ENCODE data around the gene TAMALIN.
"Not testable (repeated sequence)": the region's sequence is repeated elsewhere in the genome, so short reads cannot be mapped to it uniquely, and the experiment has no call there.

Gene TAMALIN

GRCh38 chr12:51976376-51977160, 30.2 kb upstream of the TAMALIN start:
- H3K4me1 ChIP-seq (ENCODE audit: control insufficient read depth, low read depth, low read length): peaks cover 32% of the 10 kb centered on the region
- no peak overlapping the region for H3K4ac ChIP-seq (ENCODE audit: low read depth, low read length)
- no peaks in the 10 kb centered on the region for H3K27me3 ChIP-seq (ENCODE audit: insufficient read depth, low read length, poor library complexity)
- no CpG with 5 or more reads among the region's 10 CpGs for WGBS (ENCODE audit: extremely low coverage, insufficient coverage, low lambda C conversion rate)
- no peak overlapping the region for H2BK15ac ChIP-seq (replicated peaks; ENCODE audit: low read depth)
- no peak overlapping the region for H3K18ac ChIP-seq (ENCODE audit: low read length)
- no peak overlapping the region for H4K5ac ChIP-seq (ENCODE audit: low read length)
- H3K79me1 ChIP-seq (ENCODE audit: low read length): peaks cover 12% of the 10 kb centered on the region
- no peak overlapping the region for H3K4me3 ChIP-seq (ENCODE audit: low read length)
- no peak overlapping the region for H2BK120ac ChIP-seq (ENCODE audit: low read depth, low read length)
- no peak overlapping the region for H2AK5ac ChIP-seq (ENCODE audit: low read length)
- H3K23ac ChIP-seq (ENCODE audit: low read length): no peak overlapping the region
- no peak overlapping the region for H3K9ac ChIP-seq (ENCODE audit: low read length)
- peak; percentile 37 for DNase-seq
- no peak overlapping the region for H3K4me2 ChIP-seq (ENCODE audit: low read length)
- H4K8ac ChIP-seq (ENCODE audit: low read depth, low read length): no peak overlapping the region
- no peak overlapping the region for H3K56ac ChIP-seq (ENCODE audit: low read length)
- H3K79me2 ChIP-seq (ENCODE audit: control insufficient read depth, insufficient read depth, low read length): peaks cover 1% of the 10 kb centered on the region
- no peak overlapping the region for H2BK5ac ChIP-seq (ENCODE audit: low read length)
- H3K36me3 ChIP-seq (ENCODE audit: control insufficient read depth, insufficient read depth, low read length): peaks cover 4% of the 10 kb centered on the region
- H3K27ac ChIP-seq (ENCODE audit: low read depth, low read length): peak overlapping the region; percentile 10

GRCh38 chr12:51977320-51977753, 29.4 kb upstream of the TAMALIN start:
- Histone ChIP-seq H3K9ac (ENCODE audit: low read length) (no peak overlapping the region), H2BK120ac (ENCODE audit: low read depth, low read length) (no peak overlapping the region), H3K27ac (ENCODE audit: low read depth, low read length) (no peak overlapping the region), H3K79me2 (ENCODE audit: control insufficient read depth, insufficient read depth, low read length) (peaks cover 1% of the 10 kb centered on the region), H3K79me1 (ENCODE audit: low read length) (peaks cover 12% of the 10 kb centered on the region), H3K4me3 (ENCODE audit: low read length) (no peak overlapping the region), H3K27me3 (ENCODE audit: insufficient read depth, low read length, poor library complexity) (no peaks in the 10 kb centered on the region), H3K36me3 (ENCODE audit: control insufficient read depth, insufficient read depth, low read length) (peaks cover 7% of the 10 kb centered on the region), H3K56ac (ENCODE audit: low read length) (no peak overlapping the region), H3K23ac (ENCODE audit: low read length) (no peak overlapping the region), H4K8ac (ENCODE audit: low read depth, low read length) (no peak overlapping the region), H2BK5ac (ENCODE audit: low read length) (no peak overlapping the region), H3K4me1 (ENCODE audit: control insufficient read depth, low read depth, low read length) (peaks cover 29% of the 10 kb centered on the region), H4K5ac (ENCODE audit: low read length) (no peak overlapping the region), H2AK5ac (ENCODE audit: low read length) (no peak overlapping the region), H2BK15ac (replicated peaks; ENCODE audit: low read depth) (no peak overlapping the region), H3K4ac (ENCODE audit: low read depth, low read length) (no peak overlapping the region), H3K4me2 (ENCODE audit: low read length) (no peak overlapping the region), H3K18ac (ENCODE audit: low read length) (no peak overlapping the region)
- no peak for DNase-seq
- WGBS (ENCODE audit: extremely low coverage, insufficient coverage, low lambda C conversion rate): no CpG with 5 or more reads among the region's 8 CpGs

- H3K56ac ChIP-seq (ENCODE audit: low read length); H3K79me1 ChIP-seq (ENCODE audit: low read length); H2BK120ac ChIP-seq (ENCODE audit: low read depth, low read length); H3K4me2 ChIP-seq (ENCODE audit: low read length); H2BK15ac ChIP-seq (replicated peaks; ENCODE audit: low read depth); H3K4ac ChIP-seq (ENCODE audit: low read depth, low read length); DNase-seq; H3K79me2 ChIP-seq (ENCODE audit: control insufficient read depth, insufficient read depth, low read length); H4K5ac ChIP-seq (ENCODE audit: low read length); H3K18ac ChIP-seq (ENCODE audit: low read length); H2BK5ac ChIP-seq (ENCODE audit: low read length); H3K27me3 ChIP-seq (ENCODE audit: insufficient read depth, low read length, poor library complexity); H3K36me3 ChIP-seq (ENCODE audit: control insufficient read depth, insufficient read depth, low read length); H3K23ac ChIP-seq (ENCODE audit: low read length); H3K9ac ChIP-seq (ENCODE audit: low read length); H4K8ac ChIP-seq (ENCODE audit: low read depth, low read length); H3K4me3 ChIP-seq (ENCODE audit: low read length); H3K27ac ChIP-seq (ENCODE audit: low read depth, low read length); H2AK5ac ChIP-seq (ENCODE audit: low read length): not testable (repeated sequence)
- peaks cover 14% of the 10 kb centered on the region for H3K4me1 ChIP-seq (ENCODE audit: control insufficient read depth, low read depth, low read length)
- WGBS (ENCODE audit: extremely low coverage, insufficient coverage, low lambda C conversion rate): no CpG with 5 or more reads among the region's 5 CpGs
Measured at GRCh38 chr12:51979306-51979705, 27.4 kb upstream of the TAMALIN start.

- DNase-seq: peak; percentile 65
- no peak overlapping the region for H2BK120ac ChIP-seq (ENCODE audit: low read depth, low read length)
Measured at GRCh38 chr12:51980051-51980808, 26.5 kb upstream of the TAMALIN start.

GRCh38 chr12:51980809-51981127, 26.0 kb upstream of the TAMALIN start:
- Histone ChIP-seq H3K4ac (ENCODE audit: low read depth, low read length) (no peak overlapping the region), H3K23ac (ENCODE audit: low read length) (no peak overlapping the region), H3K79me1 (ENCODE audit: low read length) (no peaks in the 10 kb centered on the region), H3K4me3 (ENCODE audit: low read length) (no peak overlapping the region), H3K79me2 (ENCODE audit: control insufficient read depth, insufficient read depth, low read length) (no peaks in the 10 kb centered on the region), H4K5ac (ENCODE audit: low read length) (no peak overlapping the region), H3K9ac (ENCODE audit: low read length) (no peak overlapping the region), H3K4me1 (ENCODE audit: control insufficient read depth, low read depth, low read length) (no peaks in the 10 kb centered on the region), H4K8ac (ENCODE audit: low read depth, low read length) (no peak overlapping the region), H3K27ac (ENCODE audit: low read depth, low read length) (no peak overlapping the region), H3K27me3 (ENCODE audit: insufficient read depth, low read length, poor library complexity) (no peaks in the 10 kb centered on the region), H3K36me3 (ENCODE audit: control insufficient read depth, insufficient read depth, low read length) (peaks cover 11% of the 10 kb centered on the region), H3K56ac (ENCODE audit: low read length) (no peak overlapping the region), H2BK120ac (ENCODE audit: low read depth, low read length) (no peak overlapping the region), H3K18ac (ENCODE audit: low read length) (no peak overlapping the region), H2BK15ac (replicated peaks; ENCODE audit: low read depth) (no peak overlapping the region), H3K4me2 (ENCODE audit: low read length) (no peak overlapping the region), H2AK5ac (ENCODE audit: low read length) (no peak overlapping the region), H2BK5ac (ENCODE audit: low read length) (no peak overlapping the region)
- no peak for DNase-seq
- WGBS (ENCODE audit: extremely low coverage, insufficient coverage, low lambda C conversion rate): no CpG with 5 or more reads among the region's 10 CpGs

More at GRCh38 chr12:51980051-51980808, 26.5 kb upstream of the TAMALIN start:
- no peak overlapping the region for H3K23ac ChIP-seq (ENCODE audit: low read length)
- no peak overlapping the region for H3K9ac ChIP-seq (ENCODE audit: low read length)
- no peak overlapping the region for H3K4ac ChIP-seq (ENCODE audit: low read depth, low read length)
- no peak overlapping the region for H2BK15ac ChIP-seq (replicated peaks; ENCODE audit: low read depth)
- H3K18ac ChIP-seq (ENCODE audit: low read length): no peak overlapping the region
- no peak overlapping the region for H3K56ac ChIP-seq (ENCODE audit: low read length)
- peaks cover 8% of the 10 kb centered on the region for H3K36me3 ChIP-seq (ENCODE audit: control insufficient read depth, insufficient read depth, low read length)
- peaks cover 3% of the 10 kb centered on the region for H3K79me1 ChIP-seq (ENCODE audit: low read length)
- H3K4me3 ChIP-seq (ENCODE audit: low read length): no peak overlapping the region
- H2AK5ac ChIP-seq (ENCODE audit: low read length): no peak overlapping the region
- H3K4me2 ChIP-seq (ENCODE audit: low read length): no peak overlapping the region
- no CpG with 5 or more reads among the region's 7 CpGs for WGBS (ENCODE audit: extremely low coverage, insufficient coverage, low lambda C conversion rate)
- no peak overlapping the region for H4K5ac ChIP-seq (ENCODE audit: low read length)
- H2BK5ac ChIP-seq (ENCODE audit: low read length): no peak overlapping the region
- no peaks in the 10 kb centered on the region for H3K79me2 ChIP-seq (ENCODE audit: control insufficient read depth, insufficient read depth, low read length)
- H3K27me3 ChIP-seq (ENCODE audit: insufficient read depth, low read length, poor library complexity): no peaks in the 10 kb centered on the region
- H3K4me1 ChIP-seq (ENCODE audit: control insufficient read depth, low read depth, low read length): peaks cover 4% of the 10 kb centered on the region
- H3K27ac ChIP-seq (ENCODE audit: low read depth, low read length): no peak overlapping the region
- no peak overlapping the region for H4K8ac ChIP-seq (ENCODE audit: low read depth, low read length)

All from mesendoderm (in vitro differentiated cells).